Muscle layer of duodenum (tissue), 2 donors: Measurements from ENCODE around the gene SLC19A1.
"Not testable (repeated sequence)": the region's sequence is repeated elsewhere in the genome, so short reads cannot be mapped to it uniquely, and the experiment has no call there.

ENCODE experiments used
- H3K27ac ChIP-seq: one replicate; pipeline ENCODE4 v1.7.0; 2013; ENCODE audit warnings: mild to moderate bottlenecking, low read length
- H3K27me3 ChIP-seq: one replicate; pipeline ENCODE4 v1.7.0; 2013; ENCODE audit warnings: low read depth, mild to moderate bottlenecking, control low read depth, low read length
- H3K36me3 ChIP-seq, 2 donors: one replicate each; pipeline ENCODE4 v1.7.0; 2013; ENCODE audit warnings: low read length in 2 of 2, control low read depth in 1 of 2, mild to moderate bottlenecking in 1 of 2; ENCODE audit not compliant: insufficient read depth in 2 of 2, control insufficient read depth in 1 of 2
- H3K4me1 ChIP-seq, 2 donors: one replicate each; pipeline ENCODE4 v1.7.0; 2013; ENCODE audit warnings: low read length in 2 of 2, mild to moderate bottlenecking in 2 of 2, control low read depth in 1 of 2, moderate library complexity in 1 of 2; ENCODE audit not compliant: insufficient read depth in 2 of 2, control insufficient read depth in 1 of 2
- H3K4me3 ChIP-seq, 2 donors: one replicate each; pipeline ENCODE4 v1.7.0; 2013; ENCODE audit warnings: low read length in 2 of 2, low read depth in 1 of 2, mild to moderate bottlenecking in 1 of 2
- H3K9me3 ChIP-seq, 2 donors: one replicate each; pipeline ENCODE4 v1.7.0; 2013; ENCODE audit warnings: low read length in 2 of 2, control low read depth in 1 of 2, mild to moderate bottlenecking in 1 of 2; ENCODE audit not compliant: control insufficient read depth in 1 of 2
- donor health status: healthy.

Gene SLC19A1

GRCh38 chr21:45503226-45503625, 39.0 kb downstream of the SLC19A1 start:
- H3K4me1 ChIP-seq, H3K9me3 ChIP-seq, H3K27ac ChIP-seq, H3K27me3 ChIP-seq, H3K4me3 ChIP-seq: not testable (repeated sequence)
- peaks cover 3 to 18% of the 10 kb centered on the region in 2 donors for H3K36me3 ChIP-seq

GRCh38 chr21:45502600-45502999, 39.6 kb downstream of the SLC19A1 start:
- Histone ChIP-seq H3K4me1 (no peaks in the 10 kb centered on the region), H3K9me3 (no peaks in the 10 kb centered on the region), H3K27me3 (no peaks in the 10 kb centered on the region), H3K4me3 (no peak overlapping the region), H3K27ac (no peak overlapping the region), H3K36me3 (peaks cover 2 to 24% of the 10 kb centered on the region in 2 donors)

GRCh38 chr21:45502006-45502345, 40.3 kb downstream of the SLC19A1 start:
- Histone ChIP-seq H3K4me1 (no peaks in the 10 kb centered on the region), H3K9me3 (no peaks in the 10 kb centered on the region), H3K4me3 (no peak overlapping the region), H3K27me3 (no peaks in the 10 kb centered on the region), H3K36me3 (peaks cover 5 to 30% of the 10 kb centered on the region in 2 donors), H3K27ac (no peak overlapping the region)

- H3K4me1 ChIP-seq, H3K27ac ChIP-seq, H3K4me3 ChIP-seq, H3K27me3 ChIP-seq, H3K9me3 ChIP-seq: not testable (repeated sequence)
- H3K36me3 ChIP-seq = peaks cover 5 to 36% of the 10 kb centered on the region in 2 donors
Observed at GRCh38 chr21:45501081-45502005, 40.9 kb downstream of the SLC19A1 start.

- H3K4me3 ChIP-seq = no peak overlapping the region
- no peak overlapping the region for H3K27ac ChIP-seq
- no peaks in the 10 kb centered on the region for H3K4me1 ChIP-seq
- no peaks in the 10 kb centered on the region for H3K9me3 ChIP-seq
- peaks cover 10 to 48% of the 10 kb centered on the region in 2 donors for H3K36me3 ChIP-seq
- H3K27me3 ChIP-seq = no peaks in the 10 kb centered on the region
Observed at GRCh38 chr21:45499970-45500577, 42.2 kb downstream of the SLC19A1 start.

GRCh38 chr21:45499201-45499750, 43.0 kb downstream of the SLC19A1 start:
- no peak overlapping the region for H3K4me3 ChIP-seq
- no peak overlapping the region for H3K27ac ChIP-seq
- no peaks in the 10 kb centered on the region for H3K9me3 ChIP-seq
- no peaks in the 10 kb centered on the region for H3K27me3 ChIP-seq
- peaks cover 10 to 51% of the 10 kb centered on the region in 2 donors for H3K36me3 ChIP-seq
- H3K4me1 ChIP-seq = no peaks in the 10 kb centered on the region

GRCh38 chr21:45498646-45499000, 43.6 kb downstream of the SLC19A1 start:
- Histone ChIP-seq H3K9me3 (no peaks in the 10 kb centered on the region), H3K4me3 (no peak overlapping the region), H3K27me3 (no peaks in the 10 kb centered on the region), H3K27ac (no peak overlapping the region), H3K36me3 (peaks cover 10 to 51% of the 10 kb centered on the region in 2 donors), H3K4me1 (no peaks in the 10 kb centered on the region)

GRCh38 chr21:45497846-45498645, 44.2 kb downstream of the SLC19A1 start:
- Histone ChIP-seq H3K36me3 (peaks cover 10 to 51% of the 10 kb centered on the region in 2 donors), H3K9me3 (no peaks in the 10 kb centered on the region), H3K4me3 (no peak overlapping the region), H3K27ac (no peak overlapping the region), H3K27me3 (no peaks in the 10 kb centered on the region), H3K4me1 (no peaks in the 10 kb centered on the region)

GRCh38 chr21:45496968-45497845, 45.0 kb downstream of the SLC19A1 start:
- Histone ChIP-seq H3K36me3 (peaks cover 10 to 50% of the 10 kb centered on the region in 2 donors), H3K27me3 (no peaks in the 10 kb centered on the region), H3K4me3 (no peak overlapping the region), H3K27ac (no peak overlapping the region), H3K4me1 (no peaks in the 10 kb centered on the region), H3K9me3 (no peaks in the 10 kb centered on the region)

- no peaks in the 10 kb centered on the region for H3K4me1 ChIP-seq
- no peaks in the 10 kb centered on the region for H3K27me3 ChIP-seq
- H3K27ac ChIP-seq = no peak overlapping the region
- no peaks in the 10 kb centered on the region for H3K9me3 ChIP-seq
- H3K4me3 ChIP-seq = no peak overlapping the region
- peaks cover 10 to 55% of the 10 kb centered on the region in 2 donors for H3K36me3 ChIP-seq
Observed at GRCh38 chr21:45496151-45496967, 45.9 kb downstream of the SLC19A1 start.
